ENCODE results near the gene HBZ.

The HBZ gene

GRCh38 chr16:152141-153128 is at the start of gene HBZ:
HBZ (plus strand) TSS chr16:152644; CDS start chr16:152910, 266 bp downstream.
- H3K4me3 ChIP-seq, result no peak within 1 kb of the TSS
- H3K27ac ChIP-seq, result no peak within 1 kb of the TSS
- DNase-seq (ENCODE audit: low spot score), result no peak
- TF ChIP-seq CTCF (IDR thresholded peaks at IDR 0.05), result no peak

- H3K27ac ChIP-seq, result peak overlapping the region; percentile 70 to 90
- no peak for DNase-seq (ENCODE audit: low spot score)
- TF ChIP-seq CTCF (IDR thresholded peaks at IDR 0.05), result no peak
- H3K4me3 ChIP-seq, result no peak overlapping the region
Observed at GRCh38 chr16:104355-104754, 48.1 kb upstream of the HBZ start.

- no peak for DNase-seq (ENCODE audit: low spot score)
- Histone ChIP-seq H3K27ac (peak overlapping the region; percentile 70 to 90), H3K4me3 (no peak overlapping the region)
- no peak for TF ChIP-seq CTCF (IDR thresholded peaks at IDR 0.05)
Observed at GRCh38 chr16:104928-105327, 47.5 kb upstream of the HBZ start.

GRCh38 chr16:105521-105920 is 46.9 kb upstream of the HBZ start:
- Histone ChIP-seq H3K27ac (peak overlapping the region in 1 of 2 donors; percentile 30), H3K4me3 (no peak overlapping the region)
- no peak for DNase-seq (ENCODE audit: low spot score)
- no peak for TF ChIP-seq CTCF (IDR thresholded peaks at IDR 0.05)

- peak; percentile 71 for TF ChIP-seq CTCF (IDR thresholded peaks at IDR 0.05)
- no peak overlapping the region for H3K4me3 ChIP-seq
- DNase-seq (ENCODE audit: low spot score), result no peak
- peak overlapping the region; percentile 61 to 71 for H3K27ac ChIP-seq
Observed at GRCh38 chr16:106623-107324, 45.7 kb upstream of the HBZ start.

GRCh38 chr16:112153-112840 is 40.1 kb upstream of the HBZ start:
- H3K27ac ChIP-seq, result no peak overlapping the region
- DNase-seq (ENCODE audit: low spot score), result no peak
- TF ChIP-seq CTCF (IDR thresholded peaks at IDR 0.05), result no peak
- no peak overlapping the region for H3K4me3 ChIP-seq
